ENCODE data around the gene DSC1.

The DSC1 gene

DNA sequence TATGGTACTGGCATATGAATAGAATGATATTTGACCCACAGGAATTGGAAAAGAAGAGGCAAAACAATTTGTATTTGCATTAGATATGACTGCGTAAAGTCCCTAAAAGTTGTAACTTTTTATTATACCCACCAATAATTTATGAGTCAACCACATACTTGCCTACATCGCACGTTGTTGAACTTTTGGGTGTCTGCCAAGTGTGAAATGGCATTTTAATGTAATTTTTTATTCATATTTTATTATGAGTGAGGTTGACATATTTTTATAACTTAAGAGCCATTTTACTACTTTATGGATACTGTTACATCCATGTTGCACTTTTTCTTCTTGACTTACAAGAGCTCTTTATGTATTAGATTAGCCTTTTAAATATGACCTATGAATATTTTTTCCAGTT lies 65.0 kb downstream of the DSC1 start:
- Histone ChIP-seq H3K36me3 (ENCODE audit: control insufficient read depth, insufficient read depth, low read length) (peaks cover 2% of the 10 kb centered on the region), H3K4me1 (ENCODE audit: control insufficient read depth, low read depth, low read length) (peaks cover 5% of the 10 kb centered on the region), H2BK120ac (ENCODE audit: low read depth, low read length) (no peak overlapping the region), H3K27ac (ENCODE audit: low read depth, low read length) (no peak overlapping the region), H4K5ac (ENCODE audit: low read length) (no peak overlapping the region), H2AK5ac (ENCODE audit: low read length) (no peak overlapping the region), H3K4ac (ENCODE audit: low read depth, low read length) (no peak overlapping the region), H3K4me3 (ENCODE audit: low read length) (no peak overlapping the region), H3K9ac (ENCODE audit: low read length) (no peak overlapping the region), H3K18ac (ENCODE audit: low read length) (no peak overlapping the region), H3K27me3 (ENCODE audit: insufficient read depth, low read length, poor library complexity) (no peaks in the 10 kb centered on the region), H2BK5ac (ENCODE audit: low read length) (no peak overlapping the region), H3K56ac (ENCODE audit: low read length) (no peak overlapping the region), H2BK15ac (replicated peaks; ENCODE audit: low read depth) (no peak overlapping the region), H3K23ac (ENCODE audit: low read length) (no peak overlapping the region), H4K8ac (ENCODE audit: low read depth, low read length) (no peak overlapping the region), H3K79me1 (ENCODE audit: low read length) (peaks cover 12% of the 10 kb centered on the region), H3K4me2 (ENCODE audit: low read length) (no peak overlapping the region), H3K79me2 (ENCODE audit: control insufficient read depth, insufficient read depth, low read length) (peaks cover 33% of the 10 kb centered on the region)
- no peak for DNase-seq
- WGBS (ENCODE audit: extremely low coverage, insufficient coverage, low lambda C conversion rate): no CpG with 5 or more reads among the region's 3 CpGs

DNA sequence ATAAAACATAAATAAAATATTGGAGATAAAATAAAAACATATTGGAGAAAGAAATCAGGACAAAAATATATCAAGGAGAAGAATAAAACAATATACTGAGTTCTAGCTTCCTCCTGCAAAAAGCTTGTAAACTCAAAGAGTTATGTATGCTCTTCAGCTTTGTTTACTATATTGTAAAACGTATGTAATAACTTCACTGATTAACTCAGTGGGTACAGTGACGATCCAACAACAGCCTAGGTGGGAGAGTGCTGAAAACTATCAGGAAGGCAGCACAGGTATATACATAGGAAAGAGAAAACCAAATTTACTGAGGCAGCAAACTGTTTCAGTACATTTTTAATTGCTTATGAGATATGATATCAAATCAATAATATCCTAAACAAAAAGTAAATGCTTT lies 68.8 kb downstream of the DSC1 start:
- Histone ChIP-seq H4K5ac (ENCODE audit: low read length) (no peak overlapping the region), H3K18ac (ENCODE audit: low read length) (no peak overlapping the region), H3K79me2 (ENCODE audit: control insufficient read depth, insufficient read depth, low read length) (peaks cover 19% of the 10 kb centered on the region), H3K4ac (ENCODE audit: low read depth, low read length) (no peak overlapping the region), H2BK15ac (replicated peaks; ENCODE audit: low read depth) (no peak overlapping the region), H3K4me3 (ENCODE audit: low read length) (no peak overlapping the region), H2BK120ac (ENCODE audit: low read depth, low read length) (no peak overlapping the region), H3K9ac (ENCODE audit: low read length) (no peak overlapping the region), H3K27ac (ENCODE audit: low read depth, low read length) (no peak overlapping the region), H2AK5ac (ENCODE audit: low read length) (no peak overlapping the region), H3K79me1 (ENCODE audit: low read length) (peaks cover 7% of the 10 kb centered on the region), H3K56ac (ENCODE audit: low read length) (no peak overlapping the region), H2BK5ac (ENCODE audit: low read length) (no peak overlapping the region), H4K8ac (ENCODE audit: low read depth, low read length) (no peak overlapping the region), H3K36me3 (ENCODE audit: control insufficient read depth, insufficient read depth, low read length) (peaks cover 2% of the 10 kb centered on the region), H3K27me3 (ENCODE audit: insufficient read depth, low read length, poor library complexity) (no peaks in the 10 kb centered on the region), H3K4me1 (ENCODE audit: control insufficient read depth, low read depth, low read length) (no peaks in the 10 kb centered on the region), H3K23ac (ENCODE audit: low read length) (no peak overlapping the region), H3K4me2 (ENCODE audit: low read length) (no peak overlapping the region)
- DNase-seq: no peak
- no CpG with 5 or more reads among the region's 2 CpGs for WGBS (ENCODE audit: extremely low coverage, insufficient coverage, low lambda C conversion rate)

DNA sequence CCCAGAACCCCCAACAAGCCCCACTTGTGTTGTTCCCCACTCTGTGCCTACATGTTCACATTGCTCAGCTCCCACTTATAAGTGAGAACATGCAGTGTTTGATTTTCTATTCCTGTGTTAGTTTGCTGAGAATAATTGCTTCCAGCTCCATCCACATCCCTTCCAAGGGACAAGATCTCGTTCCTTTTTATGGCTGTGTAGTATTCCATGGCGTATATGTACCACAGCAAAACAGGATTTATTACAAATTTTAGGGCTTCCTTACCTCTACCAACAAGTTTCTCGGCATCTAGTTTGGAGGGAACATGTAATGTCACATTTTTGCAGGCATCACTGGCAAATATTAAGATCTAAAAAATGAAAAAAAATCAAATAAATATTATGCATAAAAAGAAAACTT lies 69.4 kb downstream of the DSC1 start:
- H3K4me2 ChIP-seq (ENCODE audit: low read length): no peak overlapping the region
- H3K27me3 ChIP-seq (ENCODE audit: insufficient read depth, low read length, poor library complexity): no peaks in the 10 kb centered on the region
- H3K4ac ChIP-seq (ENCODE audit: low read depth, low read length): no peak overlapping the region
- H3K9ac ChIP-seq (ENCODE audit: low read length): no peak overlapping the region
- no peak for DNase-seq
- no peak overlapping the region for H3K4me3 ChIP-seq (ENCODE audit: low read length)
- H3K79me1 ChIP-seq (ENCODE audit: low read length): peaks cover 7% of the 10 kb centered on the region
- H2AK5ac ChIP-seq (ENCODE audit: low read length): no peak overlapping the region
- H3K36me3 ChIP-seq (ENCODE audit: control insufficient read depth, insufficient read depth, low read length): peaks cover 2% of the 10 kb centered on the region
- no peak overlapping the region for H3K18ac ChIP-seq (ENCODE audit: low read length)
- no peak overlapping the region for H3K23ac ChIP-seq (ENCODE audit: low read length)
- no peak overlapping the region for H4K5ac ChIP-seq (ENCODE audit: low read length)
- peaks cover 13% of the 10 kb centered on the region for H3K79me2 ChIP-seq (ENCODE audit: control insufficient read depth, insufficient read depth, low read length)
- H3K27ac ChIP-seq (ENCODE audit: low read depth, low read length): no peak overlapping the region
- no peak overlapping the region for H3K56ac ChIP-seq (ENCODE audit: low read length)
- no peak overlapping the region for H2BK5ac ChIP-seq (ENCODE audit: low read length)
- no peaks in the 10 kb centered on the region for H3K4me1 ChIP-seq (ENCODE audit: control insufficient read depth, low read depth, low read length)
- H2BK15ac ChIP-seq (replicated peaks; ENCODE audit: low read depth): no peak overlapping the region
- H2BK120ac ChIP-seq (ENCODE audit: low read depth, low read length): no peak overlapping the region
- no peak overlapping the region for H4K8ac ChIP-seq (ENCODE audit: low read depth, low read length)
- WGBS (ENCODE audit: extremely low coverage, insufficient coverage, low lambda C conversion rate): no CpG with 5 or more reads among the region's 3 CpGs

DNA sequence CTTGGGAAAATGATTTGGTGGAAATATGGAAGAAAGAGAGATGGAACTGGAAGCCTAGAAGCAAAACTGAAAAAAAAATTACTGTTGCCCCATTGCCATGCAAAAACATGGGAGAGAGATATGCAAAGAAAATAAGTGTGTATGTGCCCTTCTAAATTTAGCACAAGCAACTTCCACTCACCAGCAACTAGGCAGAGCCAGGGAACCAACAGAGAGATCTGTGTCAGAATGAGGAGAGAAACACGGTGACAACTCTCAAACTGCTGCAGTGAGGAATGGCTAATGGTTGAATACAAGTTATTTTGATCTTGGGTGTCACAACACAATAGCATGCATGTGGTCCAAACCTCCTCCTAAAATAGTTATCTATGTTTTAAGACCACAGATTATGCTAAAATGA lies 71.3 kb downstream of the DSC1 start:
- H2BK5ac ChIP-seq (ENCODE audit: low read length): no peak overlapping the region
- no peak overlapping the region for H3K9ac ChIP-seq (ENCODE audit: low read length)
- H3K36me3 ChIP-seq (ENCODE audit: control insufficient read depth, insufficient read depth, low read length): peaks cover 4% of the 10 kb centered on the region
- no peak overlapping the region for H4K5ac ChIP-seq (ENCODE audit: low read length)
- H3K4me3 ChIP-seq (ENCODE audit: low read length): no peak overlapping the region
- H3K23ac ChIP-seq (ENCODE audit: low read length): no peak overlapping the region
- H2BK15ac ChIP-seq (replicated peaks; ENCODE audit: low read depth): no peak overlapping the region
- no peak overlapping the region for H3K27ac ChIP-seq (ENCODE audit: low read depth, low read length)
- no peak overlapping the region for H3K18ac ChIP-seq (ENCODE audit: low read length)
- no peak for DNase-seq
- H3K4me2 ChIP-seq (ENCODE audit: low read length): no peak overlapping the region
- H2AK5ac ChIP-seq (ENCODE audit: low read length): no peak overlapping the region
- H3K4me1 ChIP-seq (ENCODE audit: control insufficient read depth, low read depth, low read length): no peaks in the 10 kb centered on the region
- no peak overlapping the region for H2BK120ac ChIP-seq (ENCODE audit: low read depth, low read length)
- peaks cover 6% of the 10 kb centered on the region for H3K79me1 ChIP-seq (ENCODE audit: low read length)
- H3K79me2 ChIP-seq (ENCODE audit: control insufficient read depth, insufficient read depth, low read length): peaks cover 11% of the 10 kb centered on the region
- H3K4ac ChIP-seq (ENCODE audit: low read depth, low read length): no peak overlapping the region
- no peaks in the 10 kb centered on the region for H3K27me3 ChIP-seq (ENCODE audit: insufficient read depth, low read length, poor library complexity)
- H4K8ac ChIP-seq (ENCODE audit: low read depth, low read length): no peak overlapping the region
- no peak overlapping the region for H3K56ac ChIP-seq (ENCODE audit: low read length)
- no CpG with 5 or more reads among the region's 1 CpG for WGBS (ENCODE audit: extremely low coverage, insufficient coverage, low lambda C conversion rate)

DNA sequence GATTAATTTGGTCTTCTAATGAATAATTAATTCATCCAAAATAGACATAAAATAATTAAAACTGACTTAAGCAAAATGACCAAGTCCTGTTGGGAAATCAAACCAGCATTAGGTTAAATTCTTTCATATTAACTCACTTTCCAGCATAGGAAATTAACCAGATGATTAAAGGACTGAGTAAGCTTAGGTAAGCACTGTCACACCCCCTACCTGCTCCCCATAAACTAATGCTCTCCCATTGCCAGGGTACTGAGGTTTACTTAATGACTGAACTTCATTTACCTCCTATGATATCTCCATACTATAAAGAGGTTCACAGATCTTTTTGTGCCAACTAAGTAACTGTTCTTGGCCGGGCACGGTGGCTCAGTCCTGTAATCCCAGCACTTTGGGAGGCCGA lies 74.1 kb downstream of the DSC1 start:
- H3K4me3 ChIP-seq (ENCODE audit: low read length): no peak overlapping the region
- H2BK5ac ChIP-seq (ENCODE audit: low read length): no peak overlapping the region
- DNase-seq: no peak
- H3K27me3 ChIP-seq (ENCODE audit: insufficient read depth, low read length, poor library complexity): no peaks in the 10 kb centered on the region
- H3K36me3 ChIP-seq (ENCODE audit: control insufficient read depth, insufficient read depth, low read length): peaks cover 4% of the 10 kb centered on the region
- no peak overlapping the region for H3K27ac ChIP-seq (ENCODE audit: low read depth, low read length)
- H3K23ac ChIP-seq (ENCODE audit: low read length): no peak overlapping the region
- no peak overlapping the region for H3K4ac ChIP-seq (ENCODE audit: low read depth, low read length)
- WGBS (ENCODE audit: extremely low coverage, insufficient coverage, low lambda C conversion rate): no CpG with 5 or more reads among the region's 3 CpGs
- H4K5ac ChIP-seq (ENCODE audit: low read length): no peak overlapping the region
- H3K56ac ChIP-seq (ENCODE audit: low read length): no peak overlapping the region
- peaks cover 2% of the 10 kb centered on the region for H3K79me2 ChIP-seq (ENCODE audit: control insufficient read depth, insufficient read depth, low read length)
- H2BK120ac ChIP-seq (ENCODE audit: low read depth, low read length): no peak overlapping the region
- no peak overlapping the region for H3K18ac ChIP-seq (ENCODE audit: low read length)
- no peak overlapping the region for H2AK5ac ChIP-seq (ENCODE audit: low read length)
- no peaks in the 10 kb centered on the region for H3K4me1 ChIP-seq (ENCODE audit: control insufficient read depth, low read depth, low read length)
- H3K79me1 ChIP-seq (ENCODE audit: low read length): peaks cover 3% of the 10 kb centered on the region
- no peak overlapping the region for H4K8ac ChIP-seq (ENCODE audit: low read depth, low read length)
- no peak overlapping the region for H2BK15ac ChIP-seq (replicated peaks; ENCODE audit: low read depth)
- no peak overlapping the region for H3K4me2 ChIP-seq (ENCODE audit: low read length)
- H3K9ac ChIP-seq (ENCODE audit: low read length): no peak overlapping the region

DNA sequence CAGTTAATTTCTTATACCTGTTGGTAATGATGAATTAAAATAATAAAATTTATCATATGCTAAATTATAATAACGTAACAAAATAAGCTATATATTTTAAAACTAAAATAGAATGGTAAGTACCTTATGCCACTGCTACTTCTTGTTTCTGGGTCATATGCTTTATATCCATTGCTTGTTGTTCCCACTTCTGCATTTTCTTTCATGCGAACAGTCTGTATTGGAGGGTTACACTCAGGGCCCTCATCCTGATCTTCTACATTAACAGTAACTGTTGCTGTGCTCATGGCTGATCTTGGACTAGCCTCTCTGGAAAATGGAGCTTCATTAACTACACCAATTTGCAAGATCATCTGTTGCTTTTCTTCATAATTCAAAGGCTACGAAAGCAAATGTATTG lies 82.7 kb downstream of the DSC1 start:
- H3K79me1 ChIP-seq (ENCODE audit: low read length): no peaks in the 10 kb centered on the region
- H3K4ac ChIP-seq (ENCODE audit: low read depth, low read length): no peak overlapping the region
- no peak overlapping the region for H3K18ac ChIP-seq (ENCODE audit: low read length)
- no peak overlapping the region for H3K4me2 ChIP-seq (ENCODE audit: low read length)
- H4K5ac ChIP-seq (ENCODE audit: low read length): no peak overlapping the region
- no peaks in the 10 kb centered on the region for H3K27me3 ChIP-seq (ENCODE audit: insufficient read depth, low read length, poor library complexity)
- peaks cover 2% of the 10 kb centered on the region for H3K36me3 ChIP-seq (ENCODE audit: control insufficient read depth, insufficient read depth, low read length)
- H3K56ac ChIP-seq (ENCODE audit: low read length): no peak overlapping the region
- H4K8ac ChIP-seq (ENCODE audit: low read depth, low read length): no peak overlapping the region
- H2AK5ac ChIP-seq (ENCODE audit: low read length): no peak overlapping the region
- H3K23ac ChIP-seq (ENCODE audit: low read length): no peak overlapping the region
- H3K9ac ChIP-seq (ENCODE audit: low read length): no peak overlapping the region
- DNase-seq: no peak
- H2BK5ac ChIP-seq (ENCODE audit: low read length): no peak overlapping the region
- WGBS (ENCODE audit: extremely low coverage, insufficient coverage, low lambda C conversion rate): no CpG with 5 or more reads among the region's 3 CpGs
- H3K4me1 ChIP-seq (ENCODE audit: control insufficient read depth, low read depth, low read length): no peaks in the 10 kb centered on the region
- H3K4me3 ChIP-seq (ENCODE audit: low read length): no peak overlapping the region
- no peak overlapping the region for H2BK15ac ChIP-seq (replicated peaks; ENCODE audit: low read depth)
- H3K79me2 ChIP-seq (ENCODE audit: control insufficient read depth, insufficient read depth, low read length): no peaks in the 10 kb centered on the region
- no peak overlapping the region for H2BK120ac ChIP-seq (ENCODE audit: low read depth, low read length)
- H3K27ac ChIP-seq (ENCODE audit: low read depth, low read length): no peak overlapping the region
